ENCODE measurements around the gene PHLDB1. TPM values are rescaled to one million over a fixed set of nuclear protein-coding genes. Genes with fewer than 3 reads are reported as not detected.

Gene PHLDB1
- total RNA-seq, 1 donor: 132 TPM

- DNase-seq (ENCODE audit: low read depth): no peak
- no peak overlapping the region for H3K4me3 ChIP-seq (ENCODE audit: low read depth, low read length)
- TF ChIP-seq, protein P1, sequence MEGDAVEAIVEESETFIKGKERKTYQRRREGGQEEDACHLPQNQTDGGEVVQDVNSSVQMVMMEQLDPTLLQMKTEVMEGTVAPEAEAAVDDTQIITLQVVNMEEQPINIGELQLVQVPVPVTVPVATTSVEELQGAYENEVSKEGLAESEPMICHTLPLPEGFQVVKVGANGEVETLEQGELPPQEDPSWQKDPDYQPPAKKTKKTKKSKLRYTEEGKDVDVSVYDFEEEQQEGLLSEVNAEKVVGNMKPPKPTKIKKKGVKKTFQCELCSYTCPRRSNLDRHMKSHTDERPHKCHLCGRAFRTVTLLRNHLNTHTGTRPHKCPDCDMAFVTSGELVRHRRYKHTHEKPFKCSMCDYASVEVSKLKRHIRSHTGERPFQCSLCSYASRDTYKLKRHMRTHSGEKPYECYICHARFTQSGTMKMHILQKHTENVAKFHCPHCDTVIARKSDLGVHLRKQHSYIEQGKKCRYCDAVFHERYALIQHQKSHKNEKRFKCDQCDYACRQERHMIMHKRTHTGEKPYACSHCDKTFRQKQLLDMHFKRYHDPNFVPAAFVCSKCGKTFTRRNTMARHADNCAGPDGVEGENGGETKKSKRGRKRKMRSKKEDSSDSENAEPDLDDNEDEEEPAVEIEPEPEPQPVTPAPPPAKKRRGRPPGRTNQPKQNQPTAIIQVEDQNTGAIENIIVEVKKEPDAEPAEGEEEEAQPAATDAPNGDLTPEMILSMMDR (IDR thresholded peaks at IDR 0.05; ENCODE audit: insufficient read depth, low read depth, low read length): no peak
Measured at GRCh38 chr11:118641397-118642019, 34.1 kb downstream of the PHLDB1 start.

DNA sequence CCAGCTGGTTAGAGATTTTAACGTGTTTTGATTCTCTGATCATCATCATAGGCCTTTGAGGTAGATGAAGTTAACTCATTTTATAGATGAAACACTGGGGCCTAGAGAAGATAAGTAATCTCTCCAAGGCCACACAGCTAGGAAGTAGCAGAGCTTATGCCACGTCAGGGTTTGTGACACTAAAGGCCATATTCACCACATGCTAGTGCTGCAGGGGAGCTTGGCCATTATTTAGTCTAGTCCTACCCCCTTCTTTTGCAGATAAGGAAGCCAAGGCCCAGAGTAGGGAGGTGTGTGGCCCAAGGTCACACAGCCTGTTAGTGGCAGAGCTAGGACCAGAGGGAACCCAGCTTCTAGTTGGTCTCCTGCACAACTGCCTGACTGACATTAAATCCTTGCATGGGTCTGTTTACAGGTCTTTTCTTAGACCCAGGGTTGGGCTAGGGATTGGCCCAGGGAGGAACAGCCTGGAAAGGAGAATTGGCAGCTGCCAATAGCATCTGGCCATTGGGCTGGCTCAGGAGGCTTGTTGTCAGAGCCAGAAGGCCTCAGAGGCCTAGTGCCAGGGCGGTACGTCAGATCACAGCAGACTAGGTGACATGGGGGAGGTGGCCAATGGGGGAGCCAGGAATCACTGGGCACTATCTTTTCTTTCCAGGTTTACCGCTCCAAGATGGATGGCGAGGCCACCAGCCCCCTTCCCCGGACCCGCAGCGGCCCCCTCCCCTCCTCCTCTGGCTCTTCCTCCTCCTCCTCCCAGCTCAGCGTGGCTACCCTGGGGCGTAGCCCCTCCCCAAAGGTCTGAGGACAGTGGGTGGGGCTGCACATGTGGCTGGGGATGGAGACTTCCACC is 36.0 kb downstream of the PHLDB1 start:
- no peak overlapping the region for H3K4me3 ChIP-seq (ENCODE audit: low read depth, low read length)
- DNase-seq (ENCODE audit: low read depth): no peak
- TF ChIP-seq, protein P1 (IDR thresholded peaks at IDR 0.05; ENCODE audit: insufficient read depth, low read depth, low read length): no peak

- no peak for DNase-seq (ENCODE audit: low read depth)
- TF ChIP-seq, protein P1 (IDR thresholded peaks at IDR 0.05; ENCODE audit: insufficient read depth, low read depth, low read length): no peak
- no peak overlapping the region for H3K4me3 ChIP-seq (ENCODE audit: low read depth, low read length)
Measured at GRCh38 chr11:118643995-118644345, 36.6 kb downstream of the PHLDB1 start.

DNA sequence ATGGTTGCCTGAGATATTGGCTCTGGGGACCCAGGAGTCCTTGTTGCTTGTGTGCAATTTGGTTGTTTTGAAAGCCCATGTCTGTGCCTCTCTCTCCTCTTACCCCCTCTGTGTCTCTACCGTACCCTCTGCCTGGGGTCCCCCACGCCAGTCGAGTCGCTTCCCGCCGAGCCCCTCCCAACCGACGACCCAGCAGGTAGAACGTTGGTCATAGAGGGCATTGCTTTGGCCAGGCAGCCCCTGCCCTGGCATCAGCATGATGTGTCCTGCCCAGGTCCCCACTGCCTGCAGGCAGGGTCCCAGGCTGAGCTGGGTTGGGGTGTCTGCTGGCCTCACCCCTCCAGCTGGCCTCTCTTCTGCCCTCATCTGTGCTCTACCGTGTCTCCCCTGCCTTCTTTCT is 37.1 kb downstream of the PHLDB1 start:
- TF ChIP-seq, protein P1 (IDR thresholded peaks at IDR 0.05; ENCODE audit: insufficient read depth, low read depth, low read length): no peak
- no peak overlapping the region for H3K4me3 ChIP-seq (ENCODE audit: low read depth, low read length)
- DNase-seq (ENCODE audit: low read depth): no peak

GRCh38 chr11:118645066-118645715 is 37.8 kb downstream of the PHLDB1 start:
- DNase-seq (ENCODE audit: low read depth): no peak
- TF ChIP-seq, protein P1 (IDR thresholded peaks at IDR 0.05; ENCODE audit: insufficient read depth, low read depth, low read length): no peak
- no peak overlapping the region for H3K4me3 ChIP-seq (ENCODE audit: low read depth, low read length)

DNA sequence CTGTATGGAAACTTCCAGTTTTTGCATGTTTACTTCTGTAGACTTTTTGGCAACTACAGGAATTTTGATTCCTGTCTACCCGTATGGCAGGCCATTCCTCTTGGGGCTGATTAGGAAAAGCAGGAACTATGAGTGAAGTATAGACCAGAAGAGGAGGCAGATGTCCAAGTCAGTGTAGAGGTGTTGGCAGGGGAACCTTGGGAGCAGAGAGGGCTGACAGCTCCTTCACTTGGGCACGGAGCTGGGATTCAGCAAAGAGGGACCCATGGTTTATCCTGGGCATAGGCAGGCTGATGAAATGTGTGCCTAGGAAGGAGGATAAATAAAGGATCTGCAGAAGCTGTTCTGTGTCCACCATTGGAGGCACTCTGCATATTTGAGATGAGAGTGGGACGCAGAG is 39.0 kb downstream of the PHLDB1 start:
- no peak for DNase-seq (ENCODE audit: low read depth)
- H3K4me3 ChIP-seq (ENCODE audit: low read depth, low read length): no peak overlapping the region
- TF ChIP-seq, protein P1 (IDR thresholded peaks at IDR 0.05; ENCODE audit: insufficient read depth, low read depth, low read length): no peak

Measured in fibroblast of villous mesenchyme (primary cell).